ENCODE data around the gene RASA2. TPM values are rescaled to one million over a fixed set of nuclear protein-coding genes. Genes with fewer than 3 reads are reported as not detected.

The RASA2 gene
- total RNA-seq, 4 donors from 2014 or later, result 22.3 to 43.7 (median 33.6) TPM

- TF ChIP-seq POLR2A (IDR thresholded peaks at IDR 0.05) (no peak), CTCF (IDR thresholded peaks at IDR 0.05) (no peak)
- Histone ChIP-seq H3K27ac (no peak overlapping the region), H3K9me3 (no peaks in the 10 kb centered on the region), H3K36me3 (peaks cover 0 to 7% (median 0%) of the 10 kb centered on the region in 3 donors), H3K4me1 (no peaks in the 10 kb centered on the region), H3K4me3 (no peak overlapping the region), H3K27me3 (no peaks in the 10 kb centered on the region)
- DNase-seq, result no peak
These were observed 69.2 kb downstream of the RASA2 start for GRCh38 chr3:141556034-141556433.

GRCh38 chr3:141557961-141558706 lies 71.3 kb downstream of the RASA2 start:
- H3K27me3 ChIP-seq, result no peaks in the 10 kb centered on the region
- H3K27ac ChIP-seq, result no peak overlapping the region
- H3K4me1 ChIP-seq, result no peaks in the 10 kb centered on the region
- no peak for TF ChIP-seq POLR2A (IDR thresholded peaks at IDR 0.05)
- TF ChIP-seq CTCF (IDR thresholded peaks at IDR 0.05), result no peak
- H3K36me3 ChIP-seq, result peaks cover 0 to 7% (median 0%) of the 10 kb centered on the region in 3 donors
- no peak overlapping the region for H3K4me3 ChIP-seq
- DNase-seq, result no peak
- H3K9me3 ChIP-seq, result no peaks in the 10 kb centered on the region

GRCh38 chr3:141561426-141562034 lies 74.7 kb downstream of the RASA2 start:
- H3K36me3 ChIP-seq, result peaks cover 0 to 10% (median 0%) of the 10 kb centered on the region in 3 donors
- DNase-seq, result peak in 1 of 3 donors; percentile 28
- TF ChIP-seq CTCF (IDR thresholded peaks at IDR 0.05), result peak; percentile 73 to 100 (median 98)
- no peak for TF ChIP-seq POLR2A (IDR thresholded peaks at IDR 0.05)

GRCh38 chr3:141564241-141564640 lies 77.4 kb downstream of the RASA2 start:
- Histone ChIP-seq H3K36me3 (peaks cover 0 to 4% (median 0%) of the 10 kb centered on the region in 3 donors), H3K4me3 (no peak overlapping the region), H3K27me3 (no peaks in the 10 kb centered on the region), H3K9me3 (no peaks in the 10 kb centered on the region), H3K27ac (no peak overlapping the region), H3K4me1 (no peaks in the 10 kb centered on the region)
- no peak for DNase-seq
- no peak for TF ChIP-seq CTCF (IDR thresholded peaks at IDR 0.05)
- TF ChIP-seq POLR2A (IDR thresholded peaks at IDR 0.05), result no peak

More at GRCh38 chr3:141561426-141562034, 74.7 kb downstream of the RASA2 start:
- no peak overlapping the region for H3K27ac ChIP-seq
- H3K27me3 ChIP-seq, result no peaks in the 10 kb centered on the region
- no peaks in the 10 kb centered on the region for H3K9me3 ChIP-seq
- H3K4me3 ChIP-seq, result no peak overlapping the region
- H3K4me1 ChIP-seq, result no peaks in the 10 kb centered on the region

GRCh38 chr3:141570068-141570467 lies 83.2 kb downstream of the RASA2 start:
- TF ChIP-seq CTCF (IDR thresholded peaks at IDR 0.05), result no peak
- no peak for TF ChIP-seq POLR2A (IDR thresholded peaks at IDR 0.05)
- no peaks in the 10 kb centered on the region for H3K4me1 ChIP-seq
- peaks cover 0 to 46% (median 0%) of the 10 kb centered on the region in 3 donors for H3K36me3 ChIP-seq
- H3K9me3 ChIP-seq, result no peaks in the 10 kb centered on the region
- DNase-seq, result no peak
- no peak overlapping the region for H3K27ac ChIP-seq
- no peak overlapping the region for H3K4me3 ChIP-seq
- H3K27me3 ChIP-seq, result no peaks in the 10 kb centered on the region
